Astrocyte of the spinal cord (primary cell): ENCODE measurements around the gene SLC9A9.

Experiments used
- DNase-seq: peaks from one replicate; pipeline ENCODE4 v3.0.0; 2011; ENCODE audit warnings: low read depth, low spot score
- H3K4me3 ChIP-seq: 2 replicates; pipeline ENCODE4 v1.5.1; 2011; ENCODE audit warnings: low read depth, mild to moderate bottlenecking, low read length, moderate library complexity
- in situ Hi-C: cut with HindIII; loops from 2 replicates; pipeline ENCODE4 v1.10.0; 2017; ENCODE audit warnings: low sequenced_read_pairs
- TF ChIP-seq, protein P1 (sequence below): IDR thresholded peaks from 2 replicates; pipeline ENCODE4 v1.5.1; 2012; ENCODE audit warnings: low read depth, mild to moderate bottlenecking, low read length, inconsistent platforms

The SLC9A9 gene

DNA sequence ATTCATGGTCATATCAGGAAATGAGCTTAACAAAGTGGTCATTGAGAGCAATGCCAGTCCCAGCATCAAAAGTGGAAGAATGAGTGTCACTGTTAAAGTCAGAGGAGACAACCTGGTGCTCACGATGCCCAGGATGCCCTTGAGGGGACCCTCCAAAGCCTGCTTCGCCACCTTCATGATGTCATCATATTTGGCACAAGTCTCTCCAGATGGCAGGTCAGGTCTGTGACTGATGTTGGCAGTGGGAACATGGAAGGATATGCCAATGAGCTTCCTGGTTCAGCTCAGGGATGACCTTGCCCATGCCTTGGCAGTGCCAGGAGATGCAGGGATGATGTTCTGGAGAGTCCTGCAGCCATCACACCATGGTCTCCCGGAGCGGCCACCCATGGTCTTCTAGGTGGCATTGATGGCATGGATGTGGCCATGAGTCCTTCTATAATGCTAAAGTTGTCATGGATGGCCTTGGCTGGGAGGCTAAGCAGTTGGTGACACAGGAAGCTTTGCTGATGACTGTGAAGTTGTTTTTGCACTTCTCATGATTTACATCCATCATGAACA lies 344.9 kb downstream of the SLC9A9 start:
- TF ChIP-seq, protein P1, sequence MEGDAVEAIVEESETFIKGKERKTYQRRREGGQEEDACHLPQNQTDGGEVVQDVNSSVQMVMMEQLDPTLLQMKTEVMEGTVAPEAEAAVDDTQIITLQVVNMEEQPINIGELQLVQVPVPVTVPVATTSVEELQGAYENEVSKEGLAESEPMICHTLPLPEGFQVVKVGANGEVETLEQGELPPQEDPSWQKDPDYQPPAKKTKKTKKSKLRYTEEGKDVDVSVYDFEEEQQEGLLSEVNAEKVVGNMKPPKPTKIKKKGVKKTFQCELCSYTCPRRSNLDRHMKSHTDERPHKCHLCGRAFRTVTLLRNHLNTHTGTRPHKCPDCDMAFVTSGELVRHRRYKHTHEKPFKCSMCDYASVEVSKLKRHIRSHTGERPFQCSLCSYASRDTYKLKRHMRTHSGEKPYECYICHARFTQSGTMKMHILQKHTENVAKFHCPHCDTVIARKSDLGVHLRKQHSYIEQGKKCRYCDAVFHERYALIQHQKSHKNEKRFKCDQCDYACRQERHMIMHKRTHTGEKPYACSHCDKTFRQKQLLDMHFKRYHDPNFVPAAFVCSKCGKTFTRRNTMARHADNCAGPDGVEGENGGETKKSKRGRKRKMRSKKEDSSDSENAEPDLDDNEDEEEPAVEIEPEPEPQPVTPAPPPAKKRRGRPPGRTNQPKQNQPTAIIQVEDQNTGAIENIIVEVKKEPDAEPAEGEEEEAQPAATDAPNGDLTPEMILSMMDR, result no peak
- DNase-seq, result no peak
- H3K4me3 ChIP-seq, result no peak overlapping the region
- in situ Hi-C loops, result no loop called here

DNA sequence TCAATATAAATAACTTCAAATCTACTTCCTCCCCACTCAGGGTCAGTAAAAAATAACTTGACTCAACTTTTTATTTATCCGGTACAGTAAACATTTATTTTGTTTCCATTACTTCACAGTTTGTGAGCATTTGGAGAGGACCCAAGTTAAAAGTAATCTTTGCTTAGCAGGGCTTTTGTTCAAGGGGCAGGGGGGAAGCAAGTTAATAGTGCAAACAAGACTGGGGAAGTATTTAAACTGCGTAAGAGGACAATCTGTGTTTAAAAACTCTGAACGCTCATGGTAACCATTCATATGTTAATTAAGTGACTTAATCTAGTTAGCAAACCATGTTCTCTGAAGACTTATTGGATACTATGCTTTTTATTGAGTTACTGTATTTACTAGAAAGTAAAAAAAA lies 346.2 kb downstream of the SLC9A9 start:
- in situ Hi-C loops, result no loop called here
- no peak for DNase-seq

DNA sequence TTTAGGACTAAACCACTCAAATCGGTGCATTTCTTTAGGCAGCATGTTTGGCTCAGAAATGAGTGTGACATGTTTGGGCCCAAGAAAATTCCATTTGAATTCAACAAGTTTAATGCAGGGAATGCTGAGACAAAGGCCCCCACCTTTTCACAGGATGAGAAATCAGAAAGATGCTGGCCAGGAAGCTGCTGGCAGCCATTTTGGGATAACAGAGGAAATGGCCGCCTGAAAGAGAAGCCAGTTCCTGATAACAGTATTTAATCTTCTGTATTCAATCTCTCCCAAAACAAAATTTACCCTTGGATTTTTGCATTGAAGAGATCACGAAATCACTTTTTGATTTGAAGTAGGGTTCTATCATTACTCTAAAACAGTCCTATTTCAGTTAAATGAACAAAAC lies 350.9 kb downstream of the SLC9A9 start:
- H3K4me3 ChIP-seq, result no peak overlapping the region
- DNase-seq, result no peak
- TF ChIP-seq, protein P1, result no peak
- in situ Hi-C loops, result no loop called here

More for the DNA sequence above, 346.2 kb downstream of the SLC9A9 start:
- no peak overlapping the region for H3K4me3 ChIP-seq
- TF ChIP-seq, protein P1, result no peak

DNA sequence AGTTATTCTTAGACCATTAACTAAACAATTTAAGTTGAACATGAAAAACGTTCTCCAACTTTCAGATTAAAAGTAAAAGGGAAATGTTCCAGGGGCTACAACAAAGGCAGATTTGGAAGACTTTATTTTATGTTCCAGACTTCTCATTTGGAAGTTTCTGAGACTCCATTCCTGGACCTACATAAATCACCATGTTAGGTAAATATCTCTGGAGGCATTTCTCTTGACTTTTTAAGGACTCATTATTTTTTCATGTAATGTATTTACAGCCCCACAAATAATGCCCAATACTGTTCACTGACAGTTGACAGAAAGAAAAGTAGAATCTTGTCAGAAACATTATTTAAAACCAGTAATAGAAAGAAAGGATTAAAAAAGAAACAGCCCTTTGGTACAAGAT lies 352.1 kb downstream of the SLC9A9 start:
- TF ChIP-seq, protein P1, result no peak
- H3K4me3 ChIP-seq, result no peak overlapping the region
- DNase-seq, result no peak
- in situ Hi-C loops, result no loop called here

DNA sequence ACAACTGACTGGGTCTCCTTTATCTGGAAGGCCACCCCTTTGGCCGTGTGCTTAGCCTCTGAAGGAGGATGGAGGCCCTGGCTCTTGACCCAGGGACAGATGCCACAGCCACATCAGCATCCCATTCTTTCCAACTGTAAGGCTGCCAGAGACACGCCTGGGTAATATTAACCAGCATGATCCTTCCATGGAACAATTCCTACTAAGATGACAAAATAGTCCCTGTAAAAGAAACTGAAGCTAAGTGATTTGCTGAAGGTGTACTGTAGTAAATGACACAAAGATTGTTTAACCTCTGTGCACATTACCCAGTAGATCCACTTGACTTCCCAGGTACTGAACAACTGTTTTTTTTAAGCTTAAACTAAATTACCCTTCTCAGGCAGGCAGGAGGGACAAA lies 352.7 kb downstream of the SLC9A9 start:
- DNase-seq, result no peak
- in situ Hi-C loops, result no loop called here
- TF ChIP-seq, protein P1, result no peak
- H3K4me3 ChIP-seq, result no peak overlapping the region

DNA sequence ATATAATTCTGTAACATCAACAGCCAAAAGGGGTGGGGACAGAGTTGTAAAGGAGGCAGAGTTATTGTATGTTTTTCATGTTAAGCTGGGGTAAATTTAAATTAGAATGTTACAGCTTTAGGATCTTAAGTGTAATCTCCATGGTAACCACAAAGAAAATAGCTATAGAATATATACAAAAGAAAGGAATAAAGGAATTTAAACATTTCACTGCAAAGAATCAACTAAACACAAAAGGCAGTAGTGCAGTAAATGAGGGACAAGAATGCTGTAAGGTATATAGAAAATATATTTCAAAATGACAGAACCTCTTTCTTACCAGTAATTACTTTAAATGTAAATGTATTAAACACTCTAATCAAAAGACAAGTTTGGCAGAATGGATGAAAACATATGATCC lies 361.7 kb downstream of the SLC9A9 start:
- TF ChIP-seq, protein P1, result no peak
- DNase-seq, result no peak
- H3K4me3 ChIP-seq, result no peak overlapping the region
- in situ Hi-C loops, result no loop called here

DNA sequence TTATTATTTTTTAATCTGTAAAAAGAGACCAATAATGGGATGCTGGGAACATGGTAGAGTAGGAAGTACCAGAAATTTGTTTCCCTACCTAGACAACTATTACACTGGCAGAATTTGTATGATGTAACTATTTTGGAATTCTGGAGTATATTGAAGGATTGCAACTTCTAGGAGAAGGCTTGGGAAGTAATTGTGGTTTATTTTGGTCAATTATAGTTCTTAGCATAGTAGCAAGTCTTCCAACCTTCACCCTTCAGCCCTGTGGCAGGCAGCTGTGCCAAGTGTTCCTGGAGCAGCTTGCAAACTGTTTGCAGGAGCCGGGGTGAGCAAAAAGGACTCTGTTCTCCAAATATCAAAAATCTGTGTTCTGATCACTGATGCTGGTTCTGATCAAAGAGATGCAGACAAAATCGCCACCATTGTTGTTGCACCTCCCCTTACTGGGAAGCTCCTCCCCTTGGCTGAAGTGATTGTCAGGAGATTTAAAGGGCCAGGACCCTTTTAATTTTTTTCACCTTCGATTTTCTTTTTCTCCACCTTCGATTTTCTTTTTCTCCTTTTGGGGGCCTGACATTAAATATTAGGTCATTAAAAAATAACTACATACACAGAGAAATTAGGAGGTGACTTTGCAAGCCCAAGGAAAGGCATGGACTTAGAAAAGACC lies 363.3 kb downstream of the SLC9A9 start:
- DNase-seq, result peak; percentile 21
- TF ChIP-seq, protein P1, result no peak
- H3K4me3 ChIP-seq, result no peak overlapping the region
- in situ Hi-C loops, result no loop called here
